Fibroblast of lung (primary cell): ENCODE results near the gene GRIK5. TPM values are rescaled to one million over a fixed set of nuclear protein-coding genes. Genes with fewer than 3 reads are reported as not detected.

Experiments used
- DNase-seq, 2 donors: peaks; one replicate each; pipeline versions ENCODE4 v3.0.0 to v3.0.0-alpha.2; 2010; ENCODE audit warnings: low read depth in 2 of 2
- H2AFZ ChIP-seq: 2 replicates; pipeline ENCODE4 v1.5.1; 2012; ENCODE audit warnings: low read length, control low read depth, inconsistent platforms
- H3K27ac ChIP-seq: 2 replicates; pipeline ENCODE4 v1.5.1; 2011; ENCODE audit warnings: low read length, control low read depth; ENCODE audit not compliant: insufficient read depth
- H3K27me3 ChIP-seq: 2 replicates; pipeline ENCODE4 v1.5.1; 2011; ENCODE audit warnings: mild to moderate bottlenecking, low read length; ENCODE audit not compliant: control insufficient read depth, insufficient read depth
- H3K36me3 ChIP-seq: 2 replicates; pipeline ENCODE4 v1.5.1; 2011; ENCODE audit warnings: low read length; ENCODE audit not compliant: control insufficient read depth, insufficient read depth
- H3K4me1 ChIP-seq: 2 replicates; pipeline ENCODE4 v1.5.1; 2011; ENCODE audit warnings: low read length; ENCODE audit not compliant: control insufficient read depth, insufficient read depth; ENCODE audit errors: extremely low read depth
- H3K4me2 ChIP-seq: 2 replicates; pipeline ENCODE4 v1.5.1; 2011; ENCODE audit warnings: low read length, control low read depth; ENCODE audit not compliant: insufficient read depth; ENCODE audit errors: extremely low read depth
- H3K4me3 ChIP-seq, 4 experiments: fragments of 200-600 bp in 1 of 4; sonication (generic) in 1 of 4; replicated peaks in 1 of 4; 2 replicates each; pipeline ENCODE4 v1.5.1; 2011 to 2016; ENCODE audit warnings: low read length in 4 of 4, low read depth in 3 of 4, mild to moderate bottlenecking in 3 of 4, control low read depth in 2 of 4, inconsistent platforms in 1 of 4, mixed read lengths in 1 of 4; ENCODE audit not compliant: insufficient read depth in 1 of 4; ENCODE audit errors: control extremely low read depth in 1 of 4
- H3K79me2 ChIP-seq: 2 replicates; pipeline ENCODE4 v1.5.1; 2012; ENCODE audit warnings: mild to moderate bottlenecking, low read length, inconsistent platforms; ENCODE audit not compliant: control insufficient read depth, insufficient read depth
- H3K9ac ChIP-seq: 2 replicates; pipeline ENCODE4 v1.5.1; 2011; ENCODE audit warnings: mild to moderate bottlenecking, low read length, control low read depth; ENCODE audit not compliant: insufficient read depth
- H3K9me3 ChIP-seq: 2 replicates; pipeline ENCODE4 v1.5.1; 2012; ENCODE audit warnings: low read depth, low read length; ENCODE audit not compliant: control insufficient read depth, insufficient read depth
- H4K20me1 ChIP-seq: 2 replicates; pipeline ENCODE4 v1.5.1; 2011; ENCODE audit warnings: low read length; ENCODE audit not compliant: control insufficient read depth, insufficient read depth; ENCODE audit errors: extremely low read depth
- CTCF ChIP-seq, 2 donors: IDR thresholded peaks in 1 of 2; conservative IDR thresholded peaks in 1 of 2; 1 replicate in 1 of 2; 2 replicates in 1 of 2; pipeline ENCODE4 v1.5.1; 2011 to 2012; ENCODE audit warnings: low read length in 2 of 2, control low read depth in 1 of 2, inconsistent platforms in 1 of 2, low read depth in 1 of 2, mild to moderate bottlenecking in 1 of 2
- EZH2 ChIP-seq: IDR thresholded peaks from 2 replicates; pipeline ENCODE4 v1.5.1; 2012; ENCODE audit warnings: low read length, control low read depth, mild to moderate bottlenecking; ENCODE audit errors: missing control alignments
- polyA plus RNA-seq, 2 donors: library from polyadenylated mRNA; depleted of rRNA in 1 of 2; stranded (reverse) in 1 of 2; unstranded in 1 of 2; fragments of >200 nt; gene quantifications; 2 replicates each; pipeline ENCODE4 v1.2.1, GENCODE V29; 2011 to 2012; ENCODE audit warnings: missing spikeins in 1 of 2
- total RNA-seq: library from RNA; depleted of rRNA; stranded (reverse); fragments of >200 nt; gene quantifications from 2 replicates; pipeline ENCODE4 v1.2.1, GENCODE V29; 2014

The GRIK5 gene
- total and polyA plus RNA-seq, 2 donors (not counting 1 experiment from before 2014, with no cell fraction given), result 0.03 to 3.5 TPM

- peak; percentile 78 to 81 for DNase-seq
- H3K4me3 ChIP-seq, result peak overlapping the region; percentile 77 to 99 (median 82)
- peak overlapping the region; percentile 96 for H3K4me2 ChIP-seq
- peaks cover 4% of the 10 kb centered on the region for H3K4me1 ChIP-seq
- H2AFZ ChIP-seq, result no peak overlapping the region
- peak overlapping the region; percentile 89 for H3K27ac ChIP-seq
- H4K20me1 ChIP-seq, result no peaks in the 10 kb centered on the region
- no peaks in the 10 kb centered on the region for H3K9me3 ChIP-seq
- peaks cover 2% of the 10 kb centered on the region for H3K79me2 ChIP-seq
- H3K9ac ChIP-seq, result peak overlapping the region; percentile 97
- TF ChIP-seq EZH2, result no peak
- TF ChIP-seq CTCF (conservative IDR thresholded peaks at IDR 0.05 in 1 of 2, IDR thresholded peaks at IDR 0.05 in 1 of 2; ENCODE audit: low read depth in 1 of 2, low read length in 2 of 2), result peak; percentile 64 to 82
- H3K36me3 ChIP-seq, result peaks cover 8% of the 10 kb centered on the region
- no peaks in the 10 kb centered on the region for H3K27me3 ChIP-seq
These were observed 112.1 kb downstream of the GRIK5 start for GRCh38 chr19:41957838-41958366.

- H3K27me3 ChIP-seq, result no peaks in the 10 kb centered on the region
- H3K27ac ChIP-seq, result no peak overlapping the region
- peak overlapping the region in 2 of 4 experiments; percentile 16 to 99 for H3K4me3 ChIP-seq
- H3K36me3 ChIP-seq, result peaks cover 8% of the 10 kb centered on the region
- no peak overlapping the region for H2AFZ ChIP-seq
- H3K9ac ChIP-seq, result no peak overlapping the region
- DNase-seq, result no peak
- H3K79me2 ChIP-seq, result peaks cover 2% of the 10 kb centered on the region
- no peak overlapping the region for H3K4me2 ChIP-seq
- TF ChIP-seq CTCF (conservative IDR thresholded peaks at IDR 0.05 in 1 of 2, IDR thresholded peaks at IDR 0.05 in 1 of 2; ENCODE audit: low read depth in 1 of 2, low read length in 2 of 2), result no peak
- no peak for TF ChIP-seq EZH2
- H3K9me3 ChIP-seq, result no peaks in the 10 kb centered on the region
- H3K4me1 ChIP-seq, result peaks cover 4% of the 10 kb centered on the region
- no peaks in the 10 kb centered on the region for H4K20me1 ChIP-seq
These were observed 112.7 kb downstream of the GRIK5 start for GRCh38 chr19:41957161-41957837.

GRCh38 chr19:41956621-41957020 is 113.4 kb downstream of the GRIK5 start:
- no peak for DNase-seq
- peaks cover 4% of the 10 kb centered on the region for H3K4me1 ChIP-seq
- H3K4me3 ChIP-seq, result no peak overlapping the region
- H3K36me3 ChIP-seq, result peaks cover 8% of the 10 kb centered on the region
- TF ChIP-seq CTCF (conservative IDR thresholded peaks at IDR 0.05 in 1 of 2, IDR thresholded peaks at IDR 0.05 in 1 of 2; ENCODE audit: low read depth in 1 of 2, low read length in 2 of 2) (no peak), EZH2 (no peak)
- no peak overlapping the region for H2AFZ ChIP-seq
- no peak overlapping the region for H3K4me2 ChIP-seq
- H3K9ac ChIP-seq, result no peak overlapping the region
- H3K27ac ChIP-seq, result no peak overlapping the region
- H4K20me1 ChIP-seq, result no peaks in the 10 kb centered on the region
- H3K79me2 ChIP-seq, result peaks cover 2% of the 10 kb centered on the region
- H3K9me3 ChIP-seq, result no peaks in the 10 kb centered on the region
- no peaks in the 10 kb centered on the region for H3K27me3 ChIP-seq
